Adrenal gland (tissue), 5 donors: ENCODE measurements around the gene SOX8.

Source experiments
- CTCF ChIP-seq, 6 experiments: fragments of 450-650 bp in 4 of 6; fragments of 200-600 bp in 2 of 6; sonication (generic) in 1 of 6; IDR thresholded peaks; 1 replicate in 5 of 6; 2 replicates in 1 of 6; pipeline versions ENCODE4 v1.5.1 to v1.8.0; 2016 to 2021; ENCODE audit warnings: antibody characterized with exemption in 6 of 6, mild to moderate bottlenecking in 2 of 6, moderate library complexity in 1 of 6
- POLR2A ChIP-seq, 2 donors: fragments of 450-650 bp; IDR thresholded peaks; one replicate each; pipeline ENCODE4 v1.6.1; 2017; ENCODE audit warnings: antibody characterized with exemption in 2 of 2, mild to moderate bottlenecking in 2 of 2, moderate library complexity in 1 of 2
- donor health status: DM: no; HTN: no; CAD: no.

DNA sequence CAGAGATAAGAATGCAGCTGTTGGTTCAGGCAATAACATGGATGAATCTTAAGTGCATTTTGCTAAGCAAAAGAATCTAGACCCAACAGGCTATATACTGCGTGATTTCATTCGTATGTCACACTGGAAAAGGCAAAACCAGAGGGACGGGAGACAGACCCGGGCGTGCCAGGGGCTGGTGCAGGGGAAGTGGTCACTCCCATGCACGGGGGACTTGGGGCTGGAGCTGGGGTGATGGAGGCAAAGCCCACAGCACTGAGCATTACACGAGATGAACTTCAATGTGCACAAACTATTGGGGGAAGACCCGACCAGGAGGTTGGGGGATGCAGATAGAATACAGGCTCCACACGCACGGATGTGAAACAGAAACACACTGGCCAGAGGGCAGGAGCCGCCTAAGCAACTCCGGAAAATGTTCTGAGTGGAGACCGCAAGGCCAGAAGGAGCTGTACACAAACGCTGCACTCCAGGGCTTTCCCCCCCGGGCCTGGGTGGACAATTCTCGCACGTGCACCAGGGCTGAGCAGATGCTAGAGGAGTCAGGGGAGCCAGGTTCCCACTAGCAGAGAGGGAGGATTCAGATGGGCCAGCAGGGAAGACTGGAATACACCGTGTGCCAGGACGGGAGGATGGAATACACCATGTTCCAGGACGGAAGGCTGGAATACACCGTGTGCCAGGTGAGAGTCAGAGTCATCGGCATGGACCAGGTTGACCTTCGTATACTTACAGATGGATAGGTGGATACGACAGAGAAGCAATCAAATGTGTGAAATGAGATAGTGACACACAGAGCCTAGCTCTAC lies 22.1 kb upstream of the SOX8 start:
- TF ChIP-seq CTCF (IDR thresholded peaks at IDR 0.05), result no peak
- TF ChIP-seq POLR2A (IDR thresholded peaks at IDR 0.05), result no peak
